ENCODE measurements around the gene RPL12.

The RPL12 gene

GRCh38 chr9:127437497-127438264 is 13.5 kb downstream of the RPL12 start:
- no peak for DNase-seq

DNA sequence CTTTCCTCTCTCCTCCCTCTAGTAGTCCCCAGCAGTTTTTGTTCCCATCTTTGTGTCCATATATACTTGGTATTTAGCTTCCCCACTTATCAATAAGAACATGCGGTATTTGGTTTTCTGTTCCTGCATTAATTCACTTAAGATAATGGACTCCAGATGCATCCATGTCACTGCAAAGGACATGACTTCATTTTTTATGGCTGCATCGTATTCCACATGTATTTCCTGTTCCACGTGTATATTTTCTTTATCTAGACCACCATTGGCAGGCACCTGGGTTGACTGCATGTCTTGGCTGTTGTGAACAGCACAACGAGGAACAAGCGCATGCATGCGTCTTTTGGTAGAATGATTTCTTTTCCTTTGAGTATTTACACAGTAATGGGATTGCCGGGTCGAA is 20.8 kb downstream of the RPL12 start:
- DNase-seq = no peak

DNA sequence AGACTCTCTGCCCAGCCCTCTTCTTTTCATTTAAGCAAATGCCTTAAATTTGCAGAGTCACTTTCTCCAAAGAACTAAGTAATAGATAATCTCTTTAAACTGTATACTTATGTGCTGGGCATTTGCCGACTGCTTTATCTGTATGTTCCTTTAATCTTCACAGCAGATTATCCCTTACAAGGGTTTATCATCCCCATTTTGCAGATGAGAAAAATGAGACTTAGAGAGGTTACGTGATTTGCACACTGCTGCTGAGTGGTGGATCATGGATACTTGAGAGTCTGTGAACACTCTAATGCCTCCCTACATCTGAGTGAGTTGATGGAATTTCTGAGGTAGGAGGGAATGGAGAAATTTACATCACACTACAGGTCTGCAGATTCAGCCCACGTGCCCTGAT is 22.9 kb downstream of the RPL12 start:
- no peak for DNase-seq

DNA sequence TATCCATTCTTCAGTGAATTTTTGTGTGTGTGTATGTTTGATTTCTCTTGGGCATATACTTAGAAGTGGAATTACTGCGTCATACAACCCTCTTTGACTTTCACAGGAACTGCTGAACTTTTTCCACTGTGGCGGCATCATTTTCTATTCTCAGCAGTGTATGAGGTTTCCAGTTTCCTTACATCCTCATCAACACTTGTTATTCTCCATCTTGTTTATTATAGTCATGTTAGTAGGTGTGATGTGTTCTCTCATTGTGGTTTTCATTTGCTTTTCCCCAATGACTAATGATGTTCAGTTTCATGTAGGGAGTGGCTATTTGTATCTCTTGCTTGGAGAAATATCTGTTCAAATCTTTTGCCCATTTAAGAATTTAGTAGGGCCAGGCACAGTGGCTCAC is 24.4 kb downstream of the RPL12 start:
- no peak for DNase-seq

DNA sequence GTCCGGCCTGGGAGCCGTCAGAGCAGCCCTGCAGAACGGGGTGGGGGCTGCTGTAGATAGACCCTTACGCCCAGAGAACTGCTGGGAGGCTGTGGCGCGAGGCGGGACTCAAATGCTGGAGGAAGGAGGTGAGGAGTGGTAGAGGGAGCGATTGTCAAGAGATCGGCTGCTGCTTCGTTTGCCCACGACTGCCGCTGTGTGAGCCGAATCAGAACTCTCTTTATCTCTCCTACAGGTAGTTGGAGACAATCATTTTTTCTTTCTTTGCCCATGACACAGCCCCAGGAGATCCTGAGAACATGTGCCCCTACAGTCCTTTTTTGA is 26.6 kb downstream of the RPL12 start:
- DNase-seq = peak; percentile 16

GRCh38 chr9:127423934-127424675 is 27.1 kb downstream of the RPL12 start, which contains the start of gene ZNF79:
TSS of gene ZNF79 (plus strand) at chr9:127424382. CDS start at chr9:127424788, 406 bp downstream.
- DNase-seq = peak; percentile 89

DNA sequence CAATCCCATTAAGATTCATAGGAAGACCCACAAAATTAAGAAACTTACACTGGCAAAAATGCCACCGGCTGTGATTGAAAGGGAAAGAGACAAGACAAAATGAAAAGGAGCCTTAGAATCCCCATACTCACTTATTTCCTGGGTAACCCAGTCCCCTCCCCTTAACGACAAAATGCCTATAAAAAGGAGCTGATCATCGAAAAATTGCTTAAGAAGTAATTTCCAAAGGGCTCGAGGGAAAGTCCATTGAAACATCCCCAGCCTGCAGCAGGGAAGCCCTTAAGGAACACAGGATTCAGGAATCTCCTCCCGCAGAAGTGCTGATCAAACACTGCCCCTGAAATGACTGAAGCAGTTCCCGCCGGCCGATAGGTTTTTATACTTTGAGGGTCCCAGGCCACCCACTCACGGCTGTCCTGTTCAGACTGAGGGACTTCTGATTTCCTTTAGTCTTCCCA is 27.7 kb downstream of the RPL12 start:
- no peak for DNase-seq

GRCh38 chr9:127422787-127423186 is 28.4 kb downstream of the RPL12 start:
- DNase-seq = no peak

- DNase-seq = no peak
These were observed 28.9 kb downstream of the RPL12 start for GRCh38 chr9:127422133-127422782.

DNA sequence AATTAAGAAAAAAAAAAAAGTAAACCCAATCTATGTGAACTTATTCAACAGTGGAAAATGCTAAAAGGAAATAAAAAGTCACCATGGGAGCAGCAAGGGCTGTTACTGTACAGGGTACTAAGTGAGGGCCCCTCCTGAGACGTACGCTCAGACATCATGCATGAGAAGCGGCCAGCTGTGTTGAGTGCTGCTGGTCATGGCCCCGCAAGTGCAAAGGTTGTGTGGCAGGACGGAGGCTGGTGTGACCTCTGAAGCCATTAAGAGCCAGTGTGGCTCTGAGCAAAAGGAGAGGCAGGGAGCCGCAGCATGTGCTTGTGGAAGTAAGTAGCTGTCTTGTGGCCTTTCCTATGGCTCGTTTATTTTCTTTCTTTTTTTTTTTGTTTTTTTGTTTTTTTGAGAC is 30.1 kb downstream of the RPL12 start:
- no peak for DNase-seq

GRCh38 chr9:127419348-127419747 is 31.9 kb downstream of the RPL12 start:
- DNase-seq = no peak

DNA sequence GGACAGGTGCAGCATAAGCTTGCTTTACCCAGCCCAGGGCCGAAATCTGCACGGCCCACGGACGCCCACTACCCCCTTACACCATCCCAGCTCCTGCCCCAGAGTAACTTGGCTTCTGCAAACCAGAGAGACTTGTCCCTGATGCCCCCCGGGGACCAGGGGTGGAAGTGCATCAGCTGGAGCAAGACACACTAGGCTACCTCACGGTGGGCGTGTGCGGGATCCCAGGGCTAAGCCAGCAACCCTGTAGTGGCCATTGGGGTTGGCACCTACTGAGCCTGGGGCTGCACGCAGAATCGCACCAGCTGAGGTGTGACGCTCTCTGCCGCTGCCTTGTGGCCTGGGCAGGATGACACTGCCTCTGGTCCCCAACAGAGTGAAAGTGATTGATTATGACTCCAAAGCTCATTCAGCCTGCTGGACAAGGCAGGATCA is 33.2 kb downstream of the RPL12 start:
- no peak for DNase-seq

- no peak for DNase-seq
These were observed 33.8 kb downstream of the RPL12 start for GRCh38 chr9:127417131-127418036.

DNA sequence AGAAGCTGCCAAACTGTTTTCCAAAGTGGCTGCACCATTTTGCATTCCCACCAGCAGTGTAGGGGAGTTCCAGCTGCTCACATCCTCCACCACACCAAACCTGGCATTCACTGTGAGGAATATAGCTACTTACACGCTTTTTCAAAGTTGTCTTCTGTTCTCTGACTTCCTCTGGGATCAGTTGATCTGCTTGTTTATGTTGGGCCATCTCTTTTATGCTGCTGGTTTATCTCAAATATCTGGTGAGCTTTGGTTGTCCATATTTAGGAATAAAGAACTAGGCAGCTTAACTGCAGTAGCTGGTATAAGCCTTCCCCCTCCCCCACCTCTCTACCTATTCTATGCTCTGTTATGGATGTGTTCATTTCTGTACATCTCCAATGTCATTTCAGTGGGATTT is 35.5 kb downstream of the RPL12 start:
- no peak for DNase-seq

- no peak for DNase-seq
These were observed 36.1 kb downstream of the RPL12 start for GRCh38 chr9:127415141-127415540.

DNA sequence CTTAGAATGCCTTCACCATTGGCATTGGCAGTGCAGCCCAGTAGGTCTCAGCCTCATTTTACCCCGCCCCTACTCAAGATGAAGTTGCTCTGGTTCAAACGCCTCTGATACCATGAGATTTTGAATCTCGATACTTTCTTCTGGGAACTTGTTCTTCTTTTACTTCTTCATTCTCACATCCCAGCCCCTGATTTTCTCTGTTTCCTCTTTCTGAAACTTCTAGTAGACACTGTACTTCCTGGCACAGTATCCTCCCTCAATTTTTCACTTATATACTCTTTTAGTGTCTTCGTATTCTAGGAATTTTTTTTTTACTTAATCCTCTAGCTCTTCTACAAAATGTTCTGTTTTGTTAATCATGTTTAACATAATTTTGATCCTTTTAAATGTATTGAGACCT is 40.1 kb downstream of the RPL12 start:
- no peak for DNase-seq

GRCh38 chr9:127407492-127407843 is 43.7 kb downstream of the RPL12 start:
- DNase-seq = no peak

DNA sequence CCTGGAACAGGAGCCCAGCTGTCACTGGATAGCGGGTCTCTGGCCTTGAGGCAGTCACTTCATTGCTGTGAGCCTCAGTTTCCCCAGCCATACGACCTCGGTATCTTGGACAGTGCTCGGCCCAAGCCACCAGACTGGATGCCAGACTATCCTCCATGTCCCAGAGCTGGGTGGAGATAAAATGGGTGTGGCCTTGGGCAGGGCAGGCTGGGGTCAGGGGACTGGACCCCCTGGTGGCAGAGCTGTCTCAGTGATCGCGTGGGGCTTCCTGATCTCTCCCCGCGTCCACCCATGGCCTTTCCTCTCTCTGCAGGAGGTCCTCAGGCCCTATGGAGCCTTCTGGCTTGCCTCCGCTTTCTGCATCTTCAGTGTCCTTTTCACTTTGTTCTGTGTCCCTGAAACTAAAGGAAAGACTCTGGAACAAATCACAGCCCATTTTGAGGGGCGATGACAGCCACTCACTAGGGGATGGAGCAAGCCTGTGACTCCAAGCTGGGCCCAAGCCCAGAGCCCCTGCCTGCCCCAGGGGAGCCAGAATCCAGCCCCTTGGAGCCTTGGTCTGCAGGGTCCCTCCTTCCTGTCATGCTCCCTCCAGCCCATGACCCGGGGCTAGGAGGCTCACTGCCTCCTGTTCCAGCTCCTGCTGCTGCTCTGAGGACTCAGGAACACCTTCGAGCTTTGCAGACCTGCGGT is 44.3 kb downstream of the RPL12 start:
- DNase-seq = no peak

- DNase-seq = no peak
These were observed 45.7 kb downstream of the RPL12 start for GRCh38 chr9:127405344-127406125.

DNA sequence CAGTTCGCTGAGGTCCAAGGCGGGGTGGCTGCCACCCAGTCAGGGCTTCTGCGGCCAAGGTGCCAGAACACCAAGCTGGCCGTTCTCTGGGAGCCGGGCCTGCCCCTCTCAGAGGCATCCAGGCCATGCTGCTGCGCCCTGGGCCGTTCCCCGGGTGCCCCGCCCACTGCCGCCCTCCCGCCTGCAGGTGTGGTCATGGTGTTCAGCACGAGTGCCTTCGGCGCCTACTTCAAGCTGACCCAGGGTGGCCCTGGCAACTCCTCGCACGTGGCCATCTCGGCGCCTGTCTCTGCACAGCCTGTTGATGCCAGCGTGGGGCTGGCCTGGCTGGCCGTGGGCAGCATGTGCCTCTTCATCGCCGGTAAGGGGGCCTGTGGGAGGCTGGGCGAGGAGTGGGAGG is 46.6 kb downstream of the RPL12 start:
- DNase-seq = no peak

- DNase-seq = no peak
These were observed 47.6 kb downstream of the RPL12 start for GRCh38 chr9:127403507-127404192.
